HG03066 (cell line): ENCODE data around the gene ABHD2.
"Not testable (repeated sequence)": the region's sequence is repeated elsewhere in the genome, so short reads cannot be mapped to it uniquely, and the experiment has no call there.

ENCODE experiments used
- ATAC-seq: cut with Tn5 transposase; IDR thresholded peaks from one replicate; pipeline ENCODE4 v1.9.1; 2021; ENCODE audit warnings: low read depth; ENCODE audit not compliant: unreplicated experiment

The ABHD2 gene

DNA sequence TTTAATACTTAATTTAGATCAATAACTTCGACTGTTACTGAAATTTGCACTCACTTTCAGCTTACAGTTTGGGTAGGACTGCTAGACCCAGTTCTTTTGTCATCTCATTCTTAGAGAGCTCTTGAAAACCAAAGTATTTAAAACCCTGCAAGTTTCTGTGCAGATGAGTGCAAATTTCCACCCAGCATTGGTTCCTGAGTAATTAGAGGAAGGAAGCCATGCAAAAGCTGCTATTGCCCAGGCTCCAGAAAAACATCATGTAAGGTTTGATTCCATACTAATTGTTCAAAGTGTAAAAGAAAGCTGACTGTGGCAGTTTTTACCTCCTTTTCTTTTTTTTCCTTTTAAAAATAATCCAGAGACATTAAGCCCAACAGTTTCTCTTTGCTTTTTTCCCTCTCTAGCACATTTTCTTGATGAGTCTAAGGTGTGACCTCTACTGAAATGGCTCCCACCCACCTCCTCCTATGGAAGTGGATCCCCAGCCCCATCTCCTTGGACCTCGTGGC is 30.3 kb downstream of the ABHD2 start:
- no peak for ATAC-seq

DNA sequence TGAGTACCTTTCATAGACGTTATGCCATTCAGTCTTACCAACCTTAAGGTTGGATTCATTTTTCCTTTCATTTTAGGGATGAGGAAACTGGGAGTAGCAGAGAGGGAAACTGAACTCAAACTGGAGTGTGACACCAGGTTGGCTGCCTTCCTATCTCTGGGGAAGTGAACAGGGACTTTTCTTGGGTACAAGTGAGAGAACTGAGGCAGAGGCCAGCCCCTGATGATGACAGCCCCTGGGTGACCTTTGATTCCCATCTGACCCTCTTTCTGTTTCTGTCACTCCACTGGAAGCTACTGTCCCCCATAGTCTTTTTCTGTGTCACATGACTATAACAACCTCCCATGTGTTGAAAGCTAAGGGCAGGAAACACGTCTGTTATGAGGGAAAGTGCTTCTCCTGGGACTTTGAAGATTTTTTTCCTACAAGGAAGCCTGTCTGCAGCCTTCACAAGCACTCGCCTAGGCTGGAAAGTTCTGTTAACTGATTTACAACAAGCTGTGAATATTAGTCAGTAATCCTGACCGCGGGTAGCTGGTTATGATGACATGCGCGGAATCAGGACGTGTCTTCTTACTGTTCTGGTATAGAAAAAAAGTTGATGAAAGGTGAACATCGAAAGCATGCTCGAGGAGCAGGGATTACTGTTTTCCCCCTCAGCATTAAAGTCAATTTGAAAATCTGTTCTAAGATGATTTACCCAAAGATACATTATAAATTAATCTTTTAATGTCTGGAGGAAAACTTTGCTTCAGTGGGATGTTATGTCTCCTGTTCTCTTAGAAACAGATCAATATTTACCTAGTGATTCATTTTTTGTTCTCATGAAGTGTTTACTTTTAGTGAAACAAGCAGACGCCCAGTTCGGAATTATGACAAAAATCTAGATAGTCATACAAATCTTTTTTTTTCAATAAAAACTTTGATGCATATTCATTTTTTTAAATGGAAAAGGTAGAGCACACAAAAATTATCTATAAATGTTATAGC is 31.5 kb downstream of the ABHD2 start:
- no peak for ATAC-seq

DNA sequence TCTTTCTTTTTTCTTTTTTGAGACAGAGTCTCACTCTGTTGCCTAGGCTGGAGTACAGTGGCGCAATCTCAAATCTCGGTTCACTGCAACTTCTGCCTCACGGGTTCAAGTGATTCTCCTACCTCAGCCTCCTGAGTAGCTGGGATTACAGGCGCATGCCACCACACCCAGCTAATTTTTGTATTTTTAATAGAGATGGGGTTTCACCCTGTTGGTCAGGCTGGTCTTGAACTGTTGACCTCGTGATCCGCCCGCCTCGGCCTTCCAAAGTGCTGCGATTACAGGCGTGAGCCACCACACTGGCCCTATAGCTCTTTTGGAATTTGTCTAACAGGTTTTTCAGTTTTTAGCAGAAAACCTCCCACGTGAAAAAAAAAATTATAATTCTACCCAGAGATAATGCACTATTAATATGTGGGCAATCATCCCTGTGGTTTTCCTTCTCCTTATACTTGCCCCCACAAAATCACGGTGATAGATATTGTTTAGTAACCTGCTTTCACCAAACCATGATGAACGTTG is 32.3 kb downstream of the ABHD2 start:
- not testable (repeated sequence) for ATAC-seq

DNA sequence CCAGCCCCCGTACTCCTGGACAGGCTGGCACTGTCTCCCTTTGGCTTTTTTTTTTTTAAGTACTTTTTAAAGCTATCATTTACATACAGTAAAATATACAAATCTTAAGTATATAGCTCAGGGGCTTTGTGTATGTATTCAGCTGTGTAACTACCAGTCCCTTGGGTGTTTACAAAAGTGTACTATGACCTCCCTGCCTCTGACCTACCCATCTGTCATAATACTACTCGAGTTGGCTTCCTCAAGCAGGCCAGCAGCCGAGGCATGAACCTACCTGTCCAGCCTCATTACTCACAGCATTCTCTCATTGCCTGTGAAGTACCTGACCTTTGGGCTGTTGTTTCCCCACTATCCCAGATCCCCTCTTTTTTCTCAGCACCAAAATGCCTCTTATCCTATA is 33.2 kb downstream of the ABHD2 start:
- ATAC-seq, result no peak

DNA sequence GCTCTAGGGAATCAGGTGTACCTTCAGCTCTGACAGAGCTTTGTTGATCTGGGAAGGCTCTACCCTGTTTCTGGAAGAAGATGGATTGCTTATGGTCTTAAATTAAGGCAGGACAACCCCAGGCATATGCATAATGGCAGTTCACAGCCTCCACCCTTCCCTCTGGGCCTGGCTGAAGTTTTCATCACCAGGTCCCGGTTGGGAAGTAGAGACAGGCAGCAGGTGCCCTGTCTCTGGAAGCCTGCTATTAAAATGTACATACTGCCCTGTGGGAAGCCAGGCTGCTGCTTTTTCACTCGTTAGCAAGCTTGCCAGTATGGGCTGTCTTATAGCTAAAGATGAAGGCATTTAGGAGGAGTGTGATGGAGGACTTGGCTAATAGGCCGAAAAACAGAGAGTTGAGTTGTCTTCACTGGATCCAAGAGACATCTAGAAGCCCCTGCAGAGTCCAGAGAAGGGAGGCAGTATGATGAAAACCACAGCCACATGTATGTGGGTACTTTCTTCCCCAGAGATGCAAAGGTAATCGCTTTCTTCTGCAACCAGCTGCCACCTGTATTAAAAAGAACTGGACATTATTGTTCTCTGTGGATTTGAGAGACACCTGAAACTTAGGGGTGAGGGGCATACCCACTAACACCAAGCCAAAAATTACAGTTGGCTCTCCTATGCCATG is 34.4 kb downstream of the ABHD2 start:
- ATAC-seq, result no peak

DNA sequence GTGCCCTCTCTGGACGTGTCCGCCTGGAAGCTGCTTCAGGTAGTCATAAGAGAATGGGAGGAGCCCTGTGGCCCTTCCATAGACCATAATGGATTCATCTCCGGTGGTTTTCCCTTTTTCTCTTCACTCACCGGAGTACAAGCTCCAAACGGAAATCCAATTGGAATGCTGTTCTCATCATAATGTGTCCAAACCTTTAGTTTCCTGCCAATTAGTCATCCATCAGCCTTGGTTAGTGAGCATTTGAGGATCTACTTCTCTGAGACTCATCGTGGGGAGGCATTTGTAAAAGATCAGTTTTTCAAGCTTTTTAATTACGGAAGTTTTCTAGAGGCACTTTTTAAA is 34.9 kb downstream of the ABHD2 start:
- ATAC-seq, result no peak

DNA sequence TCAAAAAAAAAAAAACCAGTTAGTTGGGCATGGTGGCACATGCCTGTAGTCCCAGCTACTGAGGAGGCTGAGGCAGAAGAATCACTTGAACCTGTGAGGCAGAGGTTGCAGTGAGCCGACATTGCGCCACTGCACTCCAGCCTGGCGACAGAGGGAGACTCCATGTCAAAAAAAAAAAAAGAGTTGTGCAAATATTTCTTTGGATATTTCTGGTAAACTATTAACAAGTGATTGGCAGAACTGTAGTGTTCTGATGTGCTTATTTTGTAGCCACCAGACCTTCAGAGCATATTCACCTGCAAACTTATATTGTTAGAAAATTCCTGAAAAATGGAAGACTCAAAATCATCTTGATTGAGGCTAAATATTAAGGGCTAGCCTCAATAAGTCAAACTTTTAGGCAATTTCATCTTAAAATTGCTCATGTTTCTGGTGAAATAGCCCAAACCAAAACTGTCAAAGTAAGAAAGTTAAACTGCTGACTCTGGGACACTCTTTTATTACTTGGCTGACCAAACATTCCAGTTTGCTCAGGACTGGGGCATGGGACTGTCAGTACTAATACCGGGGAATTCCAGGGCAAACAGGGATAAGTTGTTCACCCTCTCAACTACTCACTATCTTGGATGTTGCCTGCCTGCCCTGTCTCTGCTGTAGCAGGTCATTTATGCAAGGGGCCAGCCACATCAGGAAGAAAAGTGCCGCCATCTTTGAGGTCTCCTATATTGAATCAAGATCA is 37.0 kb downstream of the ABHD2 start:
- ATAC-seq, result no peak

DNA sequence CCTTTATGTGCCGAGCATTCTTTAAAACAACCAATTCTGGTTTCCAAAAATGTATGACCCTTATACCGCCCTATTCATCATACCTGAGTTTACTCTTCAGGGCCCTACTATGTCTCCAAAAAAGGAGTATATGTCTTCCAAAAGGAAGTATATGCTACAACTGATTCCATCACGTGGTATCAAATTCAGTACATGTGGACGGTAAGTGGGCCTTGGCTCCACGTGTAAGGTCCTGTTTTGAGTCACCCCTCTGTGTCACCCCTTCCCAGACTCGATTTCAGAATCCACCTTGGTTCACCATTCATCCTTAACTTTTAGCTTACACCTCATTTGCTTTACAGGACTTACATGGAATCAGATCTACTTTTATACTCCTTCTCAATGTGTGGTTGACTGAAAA is 37.8 kb downstream of the ABHD2 start:
- ATAC-seq, result no peak

DNA sequence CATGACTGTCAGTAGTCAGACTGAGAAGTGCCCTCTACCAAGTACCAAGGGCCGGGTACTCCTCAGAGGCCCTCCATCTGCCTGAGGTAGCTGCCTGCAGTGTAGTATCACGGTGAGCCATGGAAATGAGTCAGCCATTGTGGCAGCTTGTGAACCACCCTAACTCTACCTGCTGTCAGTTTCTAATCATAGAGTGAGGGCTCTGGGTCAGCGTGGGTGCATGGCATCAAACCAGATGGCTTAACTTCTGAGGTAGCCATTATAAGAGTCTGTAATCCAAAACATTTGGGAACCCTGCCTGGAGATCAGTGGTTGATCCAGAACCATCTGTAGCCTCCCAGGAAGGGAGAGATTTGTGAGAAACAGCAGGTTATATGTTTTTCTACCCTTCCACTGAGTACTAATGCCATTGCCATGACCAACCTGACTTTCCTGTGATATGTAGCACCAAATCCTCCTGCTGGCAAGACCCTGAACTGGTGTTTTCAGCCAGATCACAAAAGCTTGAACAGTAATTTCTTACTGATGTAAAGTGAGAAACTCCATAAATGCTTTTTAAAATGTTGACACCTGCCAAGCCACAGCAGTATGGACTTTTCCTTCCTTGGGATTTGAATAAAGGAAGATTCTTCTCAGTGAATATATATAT is 38.9 kb downstream of the ABHD2 start:
- no peak for ATAC-seq

DNA sequence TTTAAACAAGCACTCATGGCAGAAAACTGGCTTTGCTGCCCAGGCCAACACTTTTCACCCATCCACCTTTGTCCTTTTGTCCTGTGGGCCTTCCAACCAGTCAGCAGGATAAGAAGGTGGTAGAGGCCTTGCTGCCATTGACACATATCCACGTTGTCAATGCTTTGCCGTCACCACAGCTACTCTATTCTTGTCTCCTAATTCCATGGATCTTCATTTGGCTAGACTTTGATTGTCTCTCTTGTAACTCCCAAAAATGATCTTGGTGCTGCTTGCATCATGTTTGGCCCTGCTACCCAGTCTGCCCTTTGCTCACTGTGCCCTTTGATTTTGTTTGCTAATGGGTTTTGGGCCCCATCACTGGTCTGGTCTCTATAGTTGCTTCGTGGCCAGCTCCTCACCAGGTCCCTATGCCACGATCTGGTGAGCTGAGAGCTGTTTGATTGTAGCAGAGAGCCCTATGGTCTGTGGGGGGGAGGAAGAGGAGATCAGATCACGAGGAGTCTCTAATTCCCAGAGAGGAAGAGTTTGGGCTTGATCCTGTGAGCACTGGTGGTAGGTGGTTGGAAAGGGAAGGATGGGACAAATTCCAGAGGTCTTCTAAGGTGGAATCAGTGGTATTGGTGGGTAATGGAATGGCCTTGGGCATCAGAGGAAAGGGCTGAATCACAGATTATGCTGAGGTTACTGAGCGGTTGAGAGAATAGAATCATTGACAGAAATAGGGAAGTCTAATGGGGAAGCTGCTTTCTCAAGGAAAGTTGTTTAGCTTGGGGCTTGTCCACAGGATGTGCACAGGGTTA is 40.3 kb downstream of the ABHD2 start:
- no peak for ATAC-seq

DNA sequence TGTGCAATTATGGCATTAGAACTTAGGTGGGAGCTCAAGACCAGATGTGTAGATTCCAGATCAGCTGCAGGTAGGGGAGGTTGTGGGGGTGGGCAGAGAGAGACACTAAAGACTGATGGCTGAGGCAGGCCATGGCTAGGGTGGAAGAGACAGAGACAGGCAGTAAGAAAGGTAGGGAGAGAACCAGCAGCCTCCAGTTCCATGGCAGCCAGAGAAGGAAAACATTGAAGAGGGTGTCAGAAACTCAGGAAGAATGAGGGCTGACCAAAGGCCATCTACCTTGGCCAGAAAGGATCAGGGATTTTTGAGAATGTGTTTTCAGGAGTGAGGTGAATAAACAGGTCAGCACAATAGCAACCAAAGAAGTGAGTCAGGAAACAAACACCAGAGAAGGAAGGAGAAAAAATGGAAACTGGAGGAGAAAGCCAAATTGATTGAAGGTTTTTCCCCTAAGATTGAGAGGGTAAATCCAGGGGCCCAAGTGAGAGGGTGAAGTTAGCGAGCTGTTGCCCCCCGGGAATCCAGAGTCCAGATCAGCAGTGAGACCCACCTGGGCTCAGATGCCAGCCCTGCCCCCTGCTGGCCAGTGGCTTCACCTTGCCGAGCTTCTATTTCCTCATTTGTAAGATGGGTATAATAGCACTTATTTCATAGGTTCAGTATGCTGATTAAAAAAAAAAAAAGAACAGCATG is 41.0 kb downstream of the ABHD2 start:
- no peak for ATAC-seq

DNA sequence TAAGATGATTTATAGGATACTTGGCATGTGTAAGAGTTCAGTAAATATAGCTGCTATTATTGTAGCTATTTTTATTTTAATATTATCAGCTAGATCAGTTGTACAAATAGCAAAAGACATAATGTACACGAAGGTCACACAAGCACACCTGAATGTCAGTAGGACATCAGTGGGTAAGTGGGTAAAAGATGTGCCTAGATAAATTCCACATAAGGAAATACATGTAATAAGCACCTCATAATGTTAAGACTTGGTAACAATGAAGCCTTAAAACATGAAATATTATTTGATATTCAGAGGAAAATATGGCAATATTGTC is 41.5 kb downstream of the ABHD2 start:
- no peak for ATAC-seq

DNA sequence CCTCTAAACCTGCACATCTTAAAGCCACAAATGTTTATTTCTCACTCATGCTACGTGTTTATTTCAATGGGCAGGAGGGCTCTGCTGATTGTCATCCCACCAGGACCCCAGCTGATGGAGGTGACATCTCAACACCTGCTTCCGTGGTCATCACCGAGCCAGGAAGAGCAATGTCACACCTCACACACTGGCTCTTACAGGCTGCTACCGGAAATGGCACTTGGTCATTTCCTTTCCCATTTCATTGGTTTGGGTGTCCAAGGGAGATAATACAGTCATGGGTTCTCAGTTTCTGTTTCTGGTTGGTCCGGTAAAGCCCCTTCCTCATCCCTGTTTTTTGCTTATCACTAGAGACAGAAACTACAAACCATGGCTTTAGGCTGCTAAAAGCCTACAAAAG is 41.9 kb downstream of the ABHD2 start:
- ATAC-seq, result peak; percentile 78

DNA sequence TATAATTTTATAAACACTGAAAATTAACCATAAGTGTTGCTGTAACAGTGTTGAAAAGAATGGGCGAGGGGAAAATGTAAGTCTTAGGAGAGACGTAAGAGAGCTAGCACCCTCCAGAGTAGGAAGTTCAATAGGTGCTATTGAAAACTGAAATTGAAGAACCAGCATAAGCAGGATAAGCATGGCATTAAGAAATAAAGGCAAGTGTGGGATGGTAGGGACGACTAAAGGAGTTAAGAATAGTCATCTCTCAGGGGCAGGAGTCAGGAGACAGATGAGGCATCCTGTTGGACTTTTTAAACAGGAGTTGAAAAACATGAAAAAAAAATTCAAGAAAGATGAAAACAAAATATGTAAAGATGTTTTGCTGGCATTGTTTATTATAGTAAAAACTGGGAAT is 43.5 kb downstream of the ABHD2 start:
- no peak for ATAC-seq

DNA sequence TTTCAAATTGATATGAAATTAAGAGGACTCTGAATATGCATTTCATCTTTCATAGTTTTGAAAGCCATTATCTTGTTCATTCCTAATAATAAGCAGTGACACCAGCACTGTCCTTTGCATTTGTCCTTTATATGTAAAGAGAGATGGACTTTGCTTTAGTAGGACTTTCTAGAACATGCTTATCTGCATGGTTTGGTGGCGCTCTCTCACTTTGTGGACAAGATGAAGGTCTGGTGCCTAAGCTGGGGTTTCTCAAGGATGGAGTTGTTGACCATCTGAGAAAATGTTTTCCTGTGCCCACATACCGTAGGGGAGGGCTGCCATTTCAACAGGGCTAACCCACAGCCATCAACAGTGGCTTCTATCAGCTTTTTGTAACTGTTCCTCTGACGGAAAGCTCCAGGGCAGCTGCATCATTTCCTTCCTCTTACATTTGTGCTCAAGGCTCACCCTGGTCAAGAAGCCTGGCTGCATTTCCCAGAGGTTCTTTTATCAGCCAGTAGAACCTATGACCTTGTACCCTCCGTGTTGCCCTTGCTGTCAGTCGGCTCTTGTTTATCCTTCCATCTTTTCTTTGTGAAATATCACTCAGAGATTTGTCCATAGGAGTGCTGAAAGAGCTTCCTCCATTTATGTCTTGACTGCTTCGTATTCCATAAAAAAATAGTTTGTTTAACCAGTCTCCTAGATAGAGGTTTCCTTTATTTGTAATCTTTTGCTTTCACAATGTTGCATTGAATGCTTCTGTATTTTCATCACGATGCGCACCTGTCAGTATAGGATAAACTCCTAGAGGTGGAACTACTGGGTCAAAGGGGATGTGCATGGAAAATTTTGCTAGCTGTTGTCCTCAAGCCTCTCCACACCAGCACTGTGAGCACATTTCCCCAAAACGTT is 44.6 kb downstream of the ABHD2 start:
- no peak for ATAC-seq

DNA sequence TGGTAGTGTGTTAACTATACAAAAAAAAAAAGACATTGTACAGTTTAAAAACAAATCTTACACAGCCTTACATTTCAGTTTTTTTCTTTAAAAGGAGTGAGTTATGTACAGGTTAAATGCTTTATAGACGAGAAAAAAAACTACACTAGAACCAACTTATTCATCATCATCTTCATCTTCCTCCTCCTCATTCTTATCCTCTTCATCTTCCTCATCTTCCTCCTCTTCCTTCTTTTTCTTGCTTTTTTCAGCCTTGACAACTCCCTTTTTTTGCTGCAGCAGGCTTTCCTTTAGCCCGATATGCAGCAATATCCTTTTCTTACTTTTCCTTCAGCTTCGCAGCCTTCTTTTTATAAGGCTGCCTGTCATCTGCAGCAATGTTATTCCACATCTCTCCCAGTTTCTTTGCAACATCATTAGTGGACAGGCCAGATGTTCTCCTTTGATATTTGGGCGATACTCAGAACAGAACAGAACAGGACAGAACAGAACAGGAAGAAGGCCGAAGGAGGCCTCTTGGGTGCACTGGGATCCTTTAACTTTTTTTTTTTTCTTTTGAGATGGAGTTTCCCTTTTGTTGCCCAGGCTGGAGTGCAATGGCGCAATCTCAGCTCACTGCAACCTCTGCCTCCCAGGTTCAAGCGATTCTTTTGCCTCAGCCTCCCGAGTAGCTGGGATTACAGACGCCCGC is 47.3 kb downstream of the ABHD2 start:
- ATAC-seq, result not testable (repeated sequence)

DNA sequence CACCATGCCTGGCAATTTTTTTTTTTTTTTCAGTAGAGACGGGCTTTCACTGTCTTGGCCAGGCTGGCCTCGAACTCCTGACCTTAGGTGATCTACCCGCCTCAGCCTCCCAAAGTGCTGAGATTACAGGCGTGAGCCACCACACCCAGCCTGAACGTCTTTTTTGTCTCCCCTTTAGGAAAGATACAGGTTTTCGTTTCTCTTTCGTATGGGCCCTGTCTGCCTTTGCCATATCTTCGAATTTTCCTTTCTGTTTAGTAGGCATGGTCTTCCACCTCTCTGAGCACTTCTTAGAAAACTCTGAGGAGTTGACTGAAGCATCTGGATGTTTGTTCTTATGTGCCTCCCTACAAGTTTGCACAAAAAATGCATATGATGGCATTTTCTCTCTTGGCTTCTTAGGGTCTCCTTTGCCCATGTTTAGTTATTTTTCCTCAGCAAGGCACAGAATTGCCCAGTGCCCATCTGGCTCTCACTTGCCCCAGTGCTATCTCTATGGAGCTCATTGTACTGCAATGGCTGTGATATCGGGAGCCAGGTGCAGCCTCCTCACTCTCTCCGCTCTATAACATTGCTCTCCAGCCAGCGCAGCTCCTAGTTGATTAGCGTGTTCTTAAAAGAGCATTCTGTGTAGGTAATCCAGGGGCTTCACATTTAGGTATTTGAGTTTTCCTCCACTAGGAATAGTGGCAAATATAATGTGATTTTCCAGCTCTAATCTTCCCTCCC is 48.0 kb downstream of the ABHD2 start:
- no peak for ATAC-seq
